ENCODE measurements around the gene TNP2. TPM values are rescaled to one million over a fixed set of nuclear protein-coding genes. Genes with fewer than 3 reads are reported as not detected.

The TNP2 gene
- total RNA-seq, result not detected

DNA sequence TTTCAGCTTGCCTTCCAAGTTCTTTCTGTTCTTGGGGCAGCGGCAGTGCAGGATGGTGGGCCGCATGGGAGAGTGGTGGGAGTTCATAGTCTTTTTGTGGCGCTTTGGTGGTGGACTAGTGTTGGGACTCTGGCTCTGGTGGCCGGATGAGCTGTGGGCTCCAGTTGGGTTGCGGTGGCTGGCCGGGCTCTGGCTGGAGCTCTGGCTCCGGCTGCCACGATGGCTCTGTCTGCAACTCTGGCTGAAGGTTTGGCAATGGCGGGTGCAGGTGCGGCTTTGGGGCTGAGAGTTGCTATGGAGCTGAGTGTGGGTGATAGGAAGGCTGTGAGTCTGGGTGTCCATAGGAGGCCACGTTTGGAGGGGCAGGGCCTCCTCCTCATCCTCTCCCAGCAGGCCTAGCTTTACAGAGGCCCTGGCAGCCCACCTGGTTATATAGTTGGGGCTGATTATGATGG, at the start of gene TNP2:
Gene TNP2, minus strand, starts transcription at position 405 of the 455 bp plus-strand sequence. Its CDS starts 63 bp downstream, at position 342.
- Mint-ChIP-seq H3K4me3 (no peak within 1 kb of the TSS), H3K9me3 (ENCODE audit: insufficient read depth) (no peaks in the 10 kb centered on the region), H3K4me1 (ENCODE audit: low read depth) (peaks cover 17% of the 10 kb centered on the region), H3K27me3 (ENCODE audit: low read depth) (peaks cover 6% of the 10 kb centered on the region), H3K27ac (no peak within 1 kb of the TSS), H3K36me3 (ENCODE audit: low read depth) (no peaks in the 10 kb centered on the region)
- DNase-seq (no peak), ATAC-seq (no peak)
- POLR2A ChIA-PET, result interaction anchor here (1.3 kb wide), 2 partner anchors 11 to 13 kb away, joined by 3 to 5 read pairs; partner anchors contain the start of gene SOCS1
- CTCF ChIA-PET, result no interaction called here

DNA sequence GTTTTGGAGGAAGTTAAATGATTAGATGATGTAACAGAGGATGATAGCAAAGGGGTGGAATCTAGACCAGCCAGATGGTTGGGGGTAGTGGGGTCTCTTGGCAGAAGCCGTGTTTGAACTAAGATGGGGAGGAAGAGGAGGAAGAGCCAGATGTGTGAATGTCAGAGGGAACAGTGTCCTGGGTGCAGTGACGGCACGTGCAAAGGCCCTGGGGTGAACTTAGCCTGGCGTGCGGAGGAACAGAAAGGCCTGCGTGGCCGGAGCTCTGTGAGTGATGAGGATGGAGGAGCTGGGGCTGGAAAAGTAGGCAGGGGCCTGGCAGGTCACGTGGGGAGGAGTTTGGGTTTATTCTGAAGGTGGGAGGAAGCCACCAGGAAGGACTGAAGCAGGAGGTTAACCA, 49.7 kb upstream of the TNP2 start:
- ATAC-seq, result no peak
- H3K4me3 Mint-ChIP-seq, result no peak overlapping the region
- no peaks in the 10 kb centered on the region for H3K27me3 Mint-ChIP-seq (ENCODE audit: low read depth)
- POLR2A ChIA-PET, result interaction anchor here (2.0 kb wide), 1 partner anchor 14 kb away, joined by 8 read pairs; no protein-coding TSS in a partner anchor
- peaks cover 50% of the 10 kb centered on the region for H3K4me1 Mint-ChIP-seq (ENCODE audit: low read depth)
- no peaks in the 10 kb centered on the region for H3K9me3 Mint-ChIP-seq (ENCODE audit: insufficient read depth)
- H3K27ac Mint-ChIP-seq, result no peak overlapping the region
- CTCF ChIA-PET, result no interaction called here
- peaks cover 2% of the 10 kb centered on the region for H3K36me3 Mint-ChIP-seq (ENCODE audit: low read depth)
- DNase-seq, result no peak

DNA sequence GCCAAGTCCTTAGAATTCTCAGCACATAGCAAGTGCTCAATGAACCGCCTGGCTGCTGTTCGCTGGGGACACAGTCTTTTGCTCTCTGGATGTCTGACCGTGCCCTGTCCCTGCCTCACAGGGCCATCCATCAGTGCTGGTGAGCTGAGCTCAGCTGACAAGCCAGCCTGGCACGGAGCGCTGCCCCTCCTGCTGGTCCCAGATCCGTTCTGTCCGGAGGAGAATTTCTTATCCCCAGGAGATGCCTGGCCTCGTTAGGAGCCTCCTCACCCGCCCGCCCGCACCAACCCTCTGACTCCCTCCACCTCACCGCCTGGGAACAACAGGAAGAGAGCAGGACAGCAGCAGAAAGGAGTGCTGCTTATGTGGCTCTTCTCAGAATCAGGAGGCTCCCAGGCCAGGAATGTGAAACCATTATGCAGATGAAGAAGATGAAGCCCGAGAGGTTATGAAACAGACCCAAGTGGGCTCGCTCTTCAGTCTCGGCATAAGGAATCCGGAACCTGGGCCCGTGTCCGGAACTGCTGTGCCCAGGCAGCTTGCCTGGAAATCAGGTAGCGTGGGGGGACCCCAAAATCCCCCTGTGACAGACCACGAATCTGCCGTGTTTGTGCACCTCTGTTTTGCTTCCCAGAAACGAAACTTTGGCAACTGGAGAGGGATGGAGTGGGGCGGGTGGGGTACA, 47.3 kb upstream of the TNP2 start:
- no peak for ATAC-seq
- no peak for DNase-seq
- ChIA-PET POLR2A (no interaction called here), CTCF (no interaction called here)
- Mint-ChIP-seq H3K9me3 (ENCODE audit: insufficient read depth) (no peaks in the 10 kb centered on the region), H3K4me3 (no peak overlapping the region), H3K36me3 (ENCODE audit: low read depth) (peaks cover 2% of the 10 kb centered on the region), H3K4me1 (ENCODE audit: low read depth) (peaks cover 61% of the 10 kb centered on the region), H3K27me3 (ENCODE audit: low read depth) (no peaks in the 10 kb centered on the region), H3K27ac (no peak overlapping the region)

DNA sequence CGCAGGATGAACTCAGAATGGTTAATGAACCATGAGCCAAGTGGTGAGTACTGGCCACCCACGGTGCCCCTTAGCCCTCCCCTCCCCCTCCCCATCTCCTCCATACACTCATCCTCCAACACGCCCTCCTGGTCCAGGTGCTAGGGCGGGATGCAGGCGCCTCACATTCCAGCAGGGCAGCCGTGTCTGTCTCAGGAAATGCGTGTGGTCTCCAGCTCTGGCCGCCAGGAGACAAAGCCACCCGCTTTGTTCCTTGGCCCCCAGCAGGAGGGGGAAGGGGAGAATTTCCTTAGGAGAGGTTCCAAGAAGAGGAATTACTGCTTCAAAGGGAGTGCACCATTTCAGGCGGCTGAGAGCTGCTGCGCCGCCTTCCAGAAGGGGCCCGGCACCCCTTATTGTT, 46.4 kb upstream of the TNP2 start:
- CTCF ChIA-PET, result no interaction called here
- DNase-seq, result no peak
- Mint-ChIP-seq H3K9me3 (ENCODE audit: insufficient read depth) (no peaks in the 10 kb centered on the region), H3K27me3 (ENCODE audit: low read depth) (no peaks in the 10 kb centered on the region), H3K27ac (no peak overlapping the region), H3K4me1 (ENCODE audit: low read depth) (peaks cover 70% of the 10 kb centered on the region), H3K4me3 (no peak overlapping the region), H3K36me3 (ENCODE audit: low read depth) (peaks cover 2% of the 10 kb centered on the region)
- no peak for ATAC-seq
- POLR2A ChIA-PET, result no interaction called here

DNA sequence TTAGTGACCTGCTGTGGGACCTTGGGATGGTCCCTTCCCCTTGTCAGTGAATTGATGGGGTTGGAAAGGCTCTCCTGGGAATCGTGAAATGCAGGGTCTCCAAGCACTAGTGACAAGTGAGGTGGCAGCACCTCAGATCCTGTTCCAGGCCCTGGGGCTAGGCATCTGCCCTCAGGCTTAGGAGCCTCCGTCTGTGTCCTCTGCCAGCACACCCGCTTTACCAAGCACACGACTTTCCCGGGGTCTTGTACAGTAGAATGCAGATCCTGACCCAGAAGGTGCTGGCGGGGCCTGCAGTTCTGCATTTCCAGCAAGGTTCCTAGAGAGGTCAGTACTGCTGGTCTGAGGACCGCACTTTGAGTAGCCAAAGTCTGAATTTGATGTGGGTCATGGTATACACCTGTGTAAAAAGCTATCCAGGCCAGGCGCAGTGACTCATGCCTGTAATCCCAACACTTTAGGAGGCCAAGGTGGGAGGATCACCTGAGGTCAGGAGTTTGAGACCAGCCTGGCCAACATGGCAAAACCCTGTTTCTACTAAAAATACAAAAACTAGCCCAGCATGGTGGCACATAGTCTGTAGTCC, 45.3 kb upstream of the TNP2 start:
- Mint-ChIP-seq H3K4me3 (no peak overlapping the region), H3K9me3 (ENCODE audit: insufficient read depth) (no peaks in the 10 kb centered on the region), H3K36me3 (ENCODE audit: low read depth) (peaks cover 2% of the 10 kb centered on the region), H3K27me3 (ENCODE audit: low read depth) (no peaks in the 10 kb centered on the region), H3K27ac (peak overlapping the region; percentile 10), H3K4me1 (ENCODE audit: low read depth) (peaks cover 74% of the 10 kb centered on the region)
- ATAC-seq (no peak), DNase-seq (no peak)
- ChIA-PET CTCF (no interaction called here), POLR2A (no interaction called here)

DNA sequence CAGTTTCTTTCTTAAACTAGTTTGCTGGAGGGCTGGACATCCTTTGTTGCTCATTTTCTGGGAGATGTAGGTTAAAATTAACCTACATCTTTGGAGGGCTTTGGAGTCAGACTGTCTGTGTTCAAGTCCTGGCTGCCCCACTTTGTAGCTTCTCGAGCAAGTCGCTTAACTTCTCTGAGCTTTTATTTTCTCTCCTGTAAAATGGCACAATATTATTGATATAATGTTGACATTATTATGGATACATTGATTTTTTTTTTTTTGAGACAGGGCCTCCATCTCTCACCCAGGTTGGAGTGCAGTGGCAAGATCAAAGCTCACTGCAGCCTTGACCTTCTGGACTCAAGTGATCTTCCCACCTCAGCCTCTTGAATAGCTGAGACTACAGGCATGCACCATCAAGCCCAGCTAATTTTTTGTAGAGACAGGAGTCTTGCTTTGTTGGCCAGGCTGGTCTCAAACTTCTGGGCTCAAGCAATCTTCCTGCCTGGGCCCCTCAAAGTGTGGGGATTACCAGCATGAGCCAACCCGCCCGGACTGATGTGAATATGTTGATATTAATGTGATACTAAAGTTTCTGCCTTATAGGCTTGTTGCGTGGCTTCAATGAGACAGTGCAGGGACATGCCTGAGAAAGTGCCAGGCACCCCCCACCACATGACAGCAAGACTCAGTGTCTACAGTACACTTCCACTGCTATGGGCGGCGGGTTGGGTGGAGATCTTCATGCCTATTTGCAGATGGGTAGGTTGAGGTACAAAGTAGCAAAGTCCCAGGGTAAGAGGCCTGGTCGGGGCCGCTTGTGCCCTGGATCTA, 44.6 kb upstream of the TNP2 start:
- DNase-seq, result no peak
- Mint-ChIP-seq H3K27me3 (ENCODE audit: low read depth) (no peaks in the 10 kb centered on the region), H3K4me1 (ENCODE audit: low read depth) (peaks cover 77% of the 10 kb centered on the region), H3K4me3 (no peak overlapping the region), H3K9me3 (ENCODE audit: insufficient read depth) (no peaks in the 10 kb centered on the region), H3K27ac (peak overlapping the region; percentile 10), H3K36me3 (ENCODE audit: low read depth) (no peaks in the 10 kb centered on the region)
- ChIA-PET POLR2A (interaction anchor here (0.6 kb wide), 1 partner anchor 399 kb away, joined by 3 read pairs; no protein-coding TSS in a partner anchor), CTCF (interaction anchor here (0.6 to 0.7 kb wide), 3 partner anchors 15 to 267 kb away, joined by 3 read pairs; no protein-coding TSS in a partner anchor)
- no peak for ATAC-seq

DNA sequence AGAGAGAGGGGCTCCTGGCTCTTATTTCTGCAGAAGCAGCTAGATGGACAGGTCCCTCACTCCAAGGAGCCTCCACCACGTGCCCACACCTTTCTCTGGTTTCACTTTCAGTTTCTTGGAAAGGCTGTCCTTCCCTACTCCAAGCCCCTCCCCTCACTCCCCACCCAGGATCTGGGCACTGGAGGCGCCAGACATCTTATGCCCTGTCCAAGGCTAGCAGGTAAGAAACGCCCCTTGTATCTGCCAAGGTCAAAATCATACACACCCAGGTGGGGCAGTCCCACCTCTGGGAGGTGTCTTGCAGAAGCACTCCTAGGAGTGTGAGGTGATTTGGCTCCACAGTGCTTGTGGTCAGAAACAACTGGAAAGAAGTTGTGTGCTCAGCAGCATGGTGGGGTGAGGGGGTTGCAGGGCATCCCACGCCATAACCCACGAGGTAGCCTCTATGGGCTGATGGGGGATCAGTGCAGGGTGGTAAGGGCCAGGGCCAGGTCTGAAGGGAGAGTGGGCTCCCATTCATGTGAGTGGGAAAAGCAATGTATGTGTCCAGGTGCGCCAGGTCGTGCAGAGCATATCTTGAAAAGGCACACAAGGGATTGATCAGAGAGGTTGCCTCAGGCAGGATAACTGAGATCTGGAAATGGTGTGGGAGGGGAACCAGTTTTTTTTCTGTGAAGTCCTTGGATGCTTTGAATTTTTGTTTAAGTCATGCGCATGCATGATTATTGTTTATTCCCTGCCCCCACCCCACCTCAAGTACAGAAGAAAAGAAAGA, 43.8 kb upstream of the TNP2 start:
- Mint-ChIP-seq H3K36me3 (ENCODE audit: low read depth) (no peaks in the 10 kb centered on the region), H3K9me3 (ENCODE audit: insufficient read depth) (no peaks in the 10 kb centered on the region), H3K4me3 (peak overlapping the region; percentile 12), H3K27me3 (ENCODE audit: low read depth) (no peaks in the 10 kb centered on the region), H3K27ac (peak overlapping the region; percentile 65), H3K4me1 (ENCODE audit: low read depth) (peaks cover 80% of the 10 kb centered on the region)
- CTCF ChIA-PET, result interaction anchor here (0.6 to 2.8 kb wide), 8 partner anchors 12 to 375 kb away, joined by 3 to 15 read pairs (median 3); partner anchors contain the start of gene SOCS1
- ATAC-seq (peak; percentile 29), DNase-seq (peak; percentile 63)
- POLR2A ChIA-PET, result interaction anchor here (0.6 to 3.4 kb wide), 3 partner anchors 15 to 399 kb away, joined by 3 to 23 read pairs (median 12); partner anchors contain the start of gene SOCS1

DNA sequence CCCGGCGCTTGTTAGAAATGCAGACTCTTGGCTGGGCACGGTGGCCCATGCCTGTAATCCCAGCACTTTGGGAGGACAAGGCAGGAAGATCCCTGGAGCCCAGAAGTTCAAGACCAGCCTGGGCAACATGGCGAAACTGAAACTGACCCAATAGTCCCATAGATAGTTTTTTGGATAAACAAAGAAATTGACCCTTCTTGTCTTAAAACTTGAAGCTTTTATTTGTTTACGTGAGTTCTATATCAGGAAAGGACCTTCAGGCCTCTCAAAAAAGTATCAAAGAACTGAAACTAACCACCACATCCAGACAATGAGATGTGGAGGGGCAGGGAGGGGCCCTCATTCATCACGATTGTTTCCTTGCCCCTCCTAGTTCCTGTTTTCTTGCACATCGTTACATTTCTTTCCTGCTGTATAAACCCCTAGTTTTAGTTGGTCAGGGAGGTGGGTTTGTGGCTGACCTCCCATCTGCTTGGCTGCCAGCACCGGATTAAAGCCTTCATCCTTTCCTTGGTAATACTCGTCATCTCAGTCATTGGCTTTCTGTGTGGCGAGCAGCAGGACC, 42.0 kb upstream of the TNP2 start:
- Mint-ChIP-seq H3K27ac (peak overlapping the region; percentile 98), H3K27me3 (ENCODE audit: low read depth) (peaks cover 3% of the 10 kb centered on the region), H3K36me3 (ENCODE audit: low read depth) (no peaks in the 10 kb centered on the region), H3K4me3 (peak overlapping the region; percentile 59), H3K4me1 (ENCODE audit: low read depth) (peaks cover 84% of the 10 kb centered on the region), H3K9me3 (ENCODE audit: insufficient read depth) (no peaks in the 10 kb centered on the region)
- ChIA-PET CTCF (interaction anchor here (1.0 to 2.8 kb wide), 8 partner anchors 14 to 348 kb away, joined by 3 to 15 read pairs (median 6); partner anchors contain the start of gene SOCS1), POLR2A (interaction anchor here (0.5 to 3.4 kb wide), 10 partner anchors 14 to 236 kb away, joined by 3 to 23 read pairs (median 3); partner anchors contain the start of genes PRM3 and SOCS1)
- peak; percentile 62 for ATAC-seq
- DNase-seq, result peak; percentile 88

DNA sequence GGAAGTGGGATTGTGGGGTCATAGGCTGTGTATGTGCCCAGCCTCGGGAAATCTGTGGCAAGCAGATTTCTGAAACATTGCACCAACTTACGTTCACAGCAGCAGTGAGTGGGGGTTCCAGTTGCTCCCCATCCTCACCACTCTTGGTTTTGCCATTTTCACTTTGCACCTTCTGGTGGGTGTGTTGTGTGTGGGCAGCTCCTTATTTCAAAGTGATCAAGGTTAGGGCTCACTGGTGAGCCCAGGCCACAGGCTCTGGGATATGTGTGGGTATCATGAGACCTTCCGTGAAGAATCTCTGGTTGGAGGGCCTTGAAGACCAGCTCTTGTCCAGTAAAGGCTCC, 41.5 kb upstream of the TNP2 start:
- no peaks in the 10 kb centered on the region for H3K9me3 Mint-ChIP-seq (ENCODE audit: insufficient read depth)
- ChIA-PET CTCF (interaction anchor here (1.0 to 2.8 kb wide), 4 partner anchors 44 to 347 kb away, joined by 4 to 15 read pairs (median 7); partner anchors contain the start of gene SOCS1), POLR2A (interaction anchor here (0.5 to 3.4 kb wide), 9 partner anchors 13 to 235 kb away, joined by 3 to 23 read pairs (median 3); partner anchors contain the start of genes PRM3 and SOCS1)
- H3K27me3 Mint-ChIP-seq (ENCODE audit: low read depth), result peaks cover 3% of the 10 kb centered on the region
- H3K27ac Mint-ChIP-seq, result peak overlapping the region; percentile 98
- H3K4me3 Mint-ChIP-seq, result peak overlapping the region; percentile 59
- ATAC-seq (no peak), DNase-seq (no peak)
- peaks cover 84% of the 10 kb centered on the region for H3K4me1 Mint-ChIP-seq (ENCODE audit: low read depth)
- no peaks in the 10 kb centered on the region for H3K36me3 Mint-ChIP-seq (ENCODE audit: low read depth)

DNA sequence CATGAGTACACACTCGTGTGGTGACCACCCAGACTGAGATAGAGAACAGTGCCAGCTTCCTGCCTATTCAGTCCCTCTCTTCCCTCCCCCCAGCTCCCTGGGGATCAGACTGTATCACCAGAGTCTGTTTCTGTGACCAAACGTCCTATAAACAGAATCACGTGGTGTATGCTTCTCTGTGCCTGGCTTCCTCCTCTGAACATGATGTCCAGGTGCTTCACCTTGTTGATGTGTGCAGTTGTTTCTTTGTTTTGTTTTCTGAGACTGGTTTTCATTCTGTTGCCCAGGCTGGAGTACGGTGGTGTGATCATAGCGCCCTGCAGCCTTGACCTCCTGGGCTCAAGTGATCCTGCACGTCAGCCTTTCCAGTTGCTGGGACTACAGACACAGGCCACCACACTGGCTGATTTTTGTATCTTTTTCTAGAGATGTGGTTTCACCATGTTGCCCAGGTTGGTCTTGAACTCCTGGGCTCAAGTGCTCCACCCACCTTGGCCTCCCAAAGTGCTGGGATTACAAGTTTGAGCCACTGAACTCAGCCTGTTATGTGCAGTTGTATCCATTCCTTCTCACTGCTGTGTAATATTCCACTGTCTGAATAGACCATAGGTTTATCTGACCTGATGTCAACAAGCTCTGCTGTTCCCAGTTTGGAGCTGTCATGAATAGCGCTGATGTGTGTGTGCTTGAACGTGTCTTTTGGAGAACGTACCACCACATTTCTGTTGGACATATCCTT, 40.9 kb upstream of the TNP2 start:
- peaks cover 3% of the 10 kb centered on the region for H3K27me3 Mint-ChIP-seq (ENCODE audit: low read depth)
- no peak overlapping the region for H3K4me3 Mint-ChIP-seq
- no peak for DNase-seq
- H3K4me1 Mint-ChIP-seq (ENCODE audit: low read depth), result peaks cover 84% of the 10 kb centered on the region
- H3K27ac Mint-ChIP-seq, result peak overlapping the region; percentile 98
- POLR2A ChIA-PET, result interaction anchor here (0.5 to 3.4 kb wide), 6 partner anchors 13 to 235 kb away, joined by 3 to 23 read pairs (median 6); partner anchors contain the start of gene SOCS1
- no peak for ATAC-seq
- CTCF ChIA-PET, result interaction anchor here (1.0 to 2.8 kb wide), 4 partner anchors 44 to 347 kb away, joined by 4 to 15 read pairs (median 7); partner anchors contain the start of gene SOCS1
- H3K9me3 Mint-ChIP-seq (ENCODE audit: insufficient read depth), result no peaks in the 10 kb centered on the region
- H3K36me3 Mint-ChIP-seq (ENCODE audit: low read depth), result no peaks in the 10 kb centered on the region

Measured in activated CD8-positive, alpha-beta T cell treated with anti-CD3 and anti-CD28 coated beads, Interleukin-2, amount 10 ng/mL, durations not matched to agents 7 days and 5 days (primary cell).